ENCODE results near the gene CD24.
"Not testable (repeated sequence)": the region's sequence is repeated elsewhere in the genome, so short reads cannot be mapped to it uniquely, and the experiment has no call there.

Gene CD24

GRCh38 chr6:106974336-106974998 is at the start of gene CD24:
CD24 (minus strand) TSS chr6:106974729; CDS start chr6:106974646, 83 bp downstream.
- DNase-seq (ENCODE audit: low read depth in 2 of 2), result peak in 1 of 2 experiments; percentile 7

GRCh38 chr6:107021446-107022185 is 47.1 kb upstream of the CD24 start:
- no peak for DNase-seq (ENCODE audit: low read depth in 2 of 2)

- no peak for DNase-seq (ENCODE audit: low read depth in 2 of 2)
Observed at GRCh38 chr6:107020239-107020638, 45.7 kb upstream of the CD24 start.

- not testable (repeated sequence) for DNase-seq (ENCODE audit: low read depth in 2 of 2)
Observed at GRCh38 chr6:107019628-107020027, 45.1 kb upstream of the CD24 start.

GRCh38 chr6:107019047-107019446 is 44.5 kb upstream of the CD24 start:
- no peak for DNase-seq (ENCODE audit: low read depth in 2 of 2)

GRCh38 chr6:107009499-107009898 is 35.0 kb upstream of the CD24 start:
- DNase-seq (ENCODE audit: low read depth in 2 of 2), result no peak

GRCh38 chr6:106997392-106998158 is 23.0 kb upstream of the CD24 start:
- DNase-seq (ENCODE audit: low read depth in 2 of 2), result peak; percentile 17 to 43

GRCh38 chr6:106995640-106996039 is 21.1 kb upstream of the CD24 start:
- no peak for DNase-seq (ENCODE audit: low read depth in 2 of 2)

- DNase-seq (ENCODE audit: low read depth in 2 of 2), result not testable (repeated sequence)
Observed at GRCh38 chr6:106989737-106990136, 15.2 kb upstream of the CD24 start.

GRCh38 chr6:106988664-106989063 is 14.1 kb upstream of the CD24 start:
- no peak for DNase-seq (ENCODE audit: low read depth in 2 of 2)

GRCh38 chr6:106981926-106982325 is 7.4 kb upstream of the CD24 start:
- DNase-seq (ENCODE audit: low read depth in 2 of 2), result no peak

GRCh38 chr6:106980926-106981325 is 6.4 kb upstream of the CD24 start:
- no peak for DNase-seq (ENCODE audit: low read depth in 2 of 2)

- DNase-seq (ENCODE audit: low read depth in 2 of 2), result peak; percentile 56 to 76
Observed at GRCh38 chr6:106979435-106979884, 4.9 kb upstream of the CD24 start.

- no peak for DNase-seq (ENCODE audit: low read depth in 2 of 2)
Observed at GRCh38 chr6:106977246-106977645, 2.7 kb upstream of the CD24 start.

GRCh38 chr6:106976270-106976669 is 1.7 kb upstream of the CD24 start:
- DNase-seq (ENCODE audit: low read depth in 2 of 2), result no peak

- no peak for DNase-seq (ENCODE audit: low read depth in 2 of 2)
Observed at GRCh38 chr6:106975738-106976064, 1.2 kb upstream of the CD24 start.

- DNase-seq (ENCODE audit: low read depth in 2 of 2), result no peak
Observed at GRCh38 chr6:106974999-106975737, 639 bp upstream of the CD24 start.

- DNase-seq (ENCODE audit: low read depth in 2 of 2), result no peak
Observed at GRCh38 chr6:106973836-106974335, 643 bp downstream of the CD24 start.

- DNase-seq (ENCODE audit: low read depth in 2 of 2), result no peak
Observed at GRCh38 chr6:106973018-106973835, 1.3 kb downstream of the CD24 start.

- DNase-seq (ENCODE audit: low read depth in 2 of 2), result no peak
Observed at GRCh38 chr6:106972500-106972899, 2.0 kb downstream of the CD24 start.

GRCh38 chr6:106970769-106971168 is 3.8 kb downstream of the CD24 start:
- DNase-seq (ENCODE audit: low read depth in 2 of 2), result not testable (repeated sequence)

Data from stimulated activated CD4-positive, alpha-beta T cell treated with anti-CD3 and anti-CD28 coated beads, Interleukin-12 subunit alpha, Interleukin-12 subunit beta, amount 100 ng/mL, for 24 hours (primary cell).